Suprapubic skin (tissue), 4 donors: ENCODE measurements around the gene NPW.

Experiments used
- CTCF ChIP-seq, 2 donors: fragments of 200-600 bp in 1 of 2; fragments of 450-650 bp in 1 of 2; sonication (generic) in 1 of 2; IDR thresholded peaks; one replicate each; pipeline ENCODE4 v1.5.1; 2016 to 2019; ENCODE audit warnings: antibody characterized with exemption in 2 of 2, mild to moderate bottlenecking in 1 of 2, moderate library complexity in 1 of 2
- EP300 ChIP-seq: sonication (generic); formaldehyde crosslinking; IDR thresholded peaks from one replicate; pipeline ENCODE4 v1.6.1; 2017; ENCODE audit warnings: antibody characterized with exemption
- POLR2AphosphoS5 ChIP-seq, 3 donors: sonication (generic); formaldehyde crosslinking; IDR thresholded peaks; one replicate each; pipeline ENCODE4 v1.6.1; 2017; ENCODE audit warnings: antibody characterized with exemption in 3 of 3

GRCh38 chr16:2045965-2046892, 26.6 kb downstream of the NPW start:
- no peak for TF ChIP-seq CTCF (IDR thresholded peaks at IDR 0.05)
- no peak for TF ChIP-seq POLR2AphosphoS5 (IDR thresholded peaks at IDR 0.05)
- TF ChIP-seq EP300 = no peak
